Stimulated activated CD8-positive, alpha-beta memory T cell treated with anti-CD3 and anti-CD28 coated beads, Interleukin-12 subunit alpha, Interleukin-12 subunit beta, amount 100 ng/mL, for 1 hour (primary cell): ENCODE measurements around the gene TLCD1.
A peak's percentile ranks its signal among the peaks of the same experiment; 100 is the strongest.
"Not testable (repeated sequence)": the region's sequence is repeated elsewhere in the genome, so short reads cannot be mapped to it uniquely, and the experiment has no call there.

Experiments used
- DNase-seq: peaks from one replicate; pipeline ENCODE4 v3.0.0-alpha.2; 2020; ENCODE audit warnings: low read depth

The TLCD1 gene

GRCh38 chr17:28747051-28747691 lies 21.1 kb upstream of the TLCD1 start:
- DNase-seq, result no peak

DNA sequence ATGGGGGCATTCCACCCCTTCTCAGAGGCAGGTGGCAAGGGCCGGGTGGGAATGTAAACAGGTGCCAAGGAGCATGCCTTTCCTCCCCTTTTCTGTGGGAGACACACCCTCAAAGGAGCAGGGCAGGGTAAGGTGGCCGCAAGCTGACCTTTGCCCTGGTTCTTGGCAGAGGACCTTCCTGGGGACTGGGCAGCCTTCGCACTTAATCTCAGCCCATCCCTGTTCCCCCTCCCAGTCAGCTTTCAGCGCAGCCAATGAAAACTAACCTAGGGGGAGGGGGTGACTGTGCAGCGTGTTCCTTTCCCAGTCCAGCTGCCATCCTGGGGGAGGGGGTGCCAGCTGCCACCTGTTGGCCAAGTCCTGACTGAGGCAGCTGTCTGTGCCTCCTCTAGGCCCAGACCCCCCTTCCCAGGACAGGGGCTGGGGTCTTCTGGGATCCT lies 20.6 kb upstream of the TLCD1 start:
- no peak for DNase-seq

DNA sequence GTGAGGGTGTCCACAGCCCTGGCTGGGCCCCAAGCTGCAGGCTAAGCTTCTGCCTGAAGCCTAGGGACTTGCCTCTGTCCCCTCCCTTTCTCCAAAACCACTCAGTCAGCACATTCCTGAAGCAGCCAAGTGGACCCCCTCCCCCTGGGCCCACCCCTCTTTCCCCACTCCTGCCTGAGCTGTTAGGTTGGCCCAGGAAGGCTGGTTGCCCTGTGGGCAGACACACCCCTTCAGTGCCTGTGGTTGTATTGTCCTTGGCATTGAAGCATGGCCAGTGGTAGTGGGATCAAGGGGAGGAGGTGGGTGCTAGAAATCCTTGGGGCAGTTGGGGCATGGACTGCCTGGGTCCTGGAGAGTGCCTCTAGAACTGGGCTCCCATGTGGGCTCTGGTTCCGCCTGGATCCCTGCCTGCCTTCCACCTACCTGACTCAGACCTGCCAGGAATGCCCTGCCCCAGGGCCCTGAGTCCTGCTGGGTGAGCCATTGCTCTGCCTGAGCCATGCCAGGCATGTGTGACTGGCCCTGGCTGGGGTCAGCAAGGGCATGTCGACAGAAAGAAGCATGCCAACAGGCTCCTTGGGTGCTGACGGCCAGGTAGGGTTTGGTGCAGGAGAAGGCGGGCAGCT lies 19.9 kb upstream of the TLCD1 start:
- no peak for DNase-seq

DNA sequence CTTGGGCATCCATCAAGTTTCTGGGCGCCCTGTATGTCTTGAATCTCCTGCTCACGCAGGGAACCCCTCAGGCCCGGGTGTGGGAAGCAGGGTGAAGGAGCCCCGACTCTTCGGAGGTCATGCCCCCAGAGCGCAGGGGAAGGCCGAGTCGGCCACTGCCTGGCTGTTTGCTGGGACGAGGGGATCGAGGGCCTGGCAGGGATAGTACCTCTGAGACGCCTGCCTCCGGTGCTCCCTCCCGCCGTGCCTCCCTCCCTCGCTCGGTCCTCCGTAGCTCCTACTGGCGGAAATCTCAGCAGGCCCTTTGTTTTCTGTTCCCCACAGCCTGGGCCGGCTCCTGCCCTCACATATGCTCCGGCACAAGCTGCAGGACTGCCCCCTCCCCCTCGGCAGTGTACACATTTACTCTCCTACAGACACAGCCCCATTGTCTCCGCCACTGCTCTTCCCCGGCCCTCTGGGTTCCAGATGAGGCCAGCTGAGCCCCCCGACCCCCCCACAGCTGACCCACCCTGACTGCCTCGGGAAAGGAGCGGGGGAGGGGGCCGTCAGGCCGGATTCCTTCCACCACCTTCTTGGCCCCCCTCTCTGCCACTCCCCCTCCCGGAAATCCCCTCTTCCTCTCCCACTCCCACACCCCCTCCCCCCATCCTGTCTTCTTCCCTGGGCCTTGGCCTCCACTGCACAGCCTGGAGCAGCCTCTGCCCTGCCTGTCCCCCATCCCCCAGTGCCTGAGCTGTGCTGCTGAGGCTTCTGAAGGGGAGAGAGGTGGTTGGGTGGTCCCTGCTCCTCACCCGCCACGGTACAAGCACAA lies 19.1 kb upstream of the TLCD1 start:
- DNase-seq, result no peak

DNA sequence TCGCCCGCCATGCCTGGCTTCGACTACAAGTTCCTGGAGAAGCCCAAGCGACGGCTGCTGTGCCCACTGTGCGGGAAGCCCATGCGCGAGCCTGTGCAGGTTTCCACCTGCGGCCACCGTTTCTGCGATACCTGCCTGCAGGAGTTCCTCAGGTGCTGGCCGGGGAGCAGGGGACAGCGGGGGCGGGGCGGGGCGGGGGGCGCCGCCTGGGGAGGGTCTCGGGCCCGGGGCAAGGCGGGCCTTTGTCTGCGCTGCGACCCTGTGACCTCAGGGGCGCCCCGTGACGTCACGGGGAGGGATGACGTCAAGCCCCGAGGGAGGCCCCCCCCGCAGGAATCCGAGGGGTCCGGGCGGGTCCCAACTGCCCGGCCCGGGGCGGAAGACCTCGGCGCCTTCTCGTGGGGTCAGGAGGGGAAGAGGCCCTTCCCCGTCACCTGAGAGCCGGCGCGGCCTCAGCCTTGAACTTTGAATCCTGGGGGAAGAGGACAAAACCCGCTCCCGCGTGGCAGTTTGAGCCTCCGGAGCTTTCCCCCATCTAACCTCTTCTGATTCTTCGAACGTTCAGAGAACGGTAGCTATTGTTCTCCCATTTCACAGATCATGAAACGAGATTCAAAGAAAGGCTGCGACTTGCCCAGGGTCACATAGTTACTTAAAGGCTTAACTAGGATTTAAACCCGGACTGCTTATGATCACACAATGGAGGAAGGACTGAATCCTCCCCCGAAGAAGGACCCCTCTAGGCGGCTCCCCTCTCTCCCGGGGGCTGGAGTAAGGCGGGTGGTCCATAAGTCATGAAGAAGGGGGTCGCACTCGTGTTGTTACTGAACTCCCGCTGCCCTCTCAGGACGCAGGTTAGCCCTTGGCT lies 18.3 kb upstream of the TLCD1 start:
- peak; percentile 44 for DNase-seq

DNA sequence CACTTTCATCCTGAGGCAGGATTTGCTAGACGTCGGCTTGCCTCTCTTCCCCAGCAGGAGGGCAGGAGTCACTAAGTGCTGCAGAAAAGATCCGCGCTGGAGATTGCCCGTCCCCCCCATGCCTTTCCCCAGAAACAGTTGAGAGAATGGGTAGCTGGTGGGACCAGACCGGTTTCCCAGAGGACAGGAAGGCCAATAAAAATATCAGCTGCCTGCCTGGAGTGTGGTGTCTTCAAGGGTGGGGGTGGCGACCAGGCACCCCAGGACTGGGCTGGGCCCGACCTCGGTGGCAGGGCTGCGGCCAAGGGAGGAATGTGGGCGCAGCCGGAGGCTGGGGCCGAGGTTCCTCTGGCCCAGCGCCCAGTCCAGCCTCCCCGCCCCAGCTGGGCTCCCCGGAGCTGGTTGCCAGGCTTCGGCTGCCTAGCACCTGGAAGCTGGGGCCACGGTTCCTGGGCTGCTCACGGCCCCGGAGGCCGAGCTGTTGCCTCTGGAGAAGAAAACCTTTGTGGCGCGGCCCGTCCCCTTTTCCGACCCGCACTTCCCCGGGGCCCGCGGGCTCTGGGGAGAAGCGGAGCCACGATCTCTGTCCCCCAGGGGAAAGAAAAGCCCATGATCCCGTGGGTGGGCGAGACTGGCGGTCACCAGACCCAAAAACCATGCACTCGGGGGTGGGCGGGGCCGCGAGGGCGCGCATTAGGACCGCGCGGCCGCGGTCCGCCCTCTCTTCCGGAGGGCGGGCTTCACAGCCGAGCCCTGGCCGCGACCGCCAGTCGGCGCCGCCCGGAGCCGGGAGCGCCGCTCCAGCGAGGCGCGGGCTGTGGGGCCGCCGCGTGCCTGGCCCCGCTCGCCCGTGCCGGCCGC lies 17.4 kb upstream of the TLCD1 start, which contains the start of gene TRAF4:
TRAF4 (plus strand) TSS at position 769 of the 861 bp plus-strand sequence. CDS start 102 bp downstream, outside the sequence.
- peak; percentile 53 for DNase-seq

GRCh38 chr17:28741358-28742349 lies 15.6 kb upstream of the TLCD1 start:
- no peak for DNase-seq

DNA sequence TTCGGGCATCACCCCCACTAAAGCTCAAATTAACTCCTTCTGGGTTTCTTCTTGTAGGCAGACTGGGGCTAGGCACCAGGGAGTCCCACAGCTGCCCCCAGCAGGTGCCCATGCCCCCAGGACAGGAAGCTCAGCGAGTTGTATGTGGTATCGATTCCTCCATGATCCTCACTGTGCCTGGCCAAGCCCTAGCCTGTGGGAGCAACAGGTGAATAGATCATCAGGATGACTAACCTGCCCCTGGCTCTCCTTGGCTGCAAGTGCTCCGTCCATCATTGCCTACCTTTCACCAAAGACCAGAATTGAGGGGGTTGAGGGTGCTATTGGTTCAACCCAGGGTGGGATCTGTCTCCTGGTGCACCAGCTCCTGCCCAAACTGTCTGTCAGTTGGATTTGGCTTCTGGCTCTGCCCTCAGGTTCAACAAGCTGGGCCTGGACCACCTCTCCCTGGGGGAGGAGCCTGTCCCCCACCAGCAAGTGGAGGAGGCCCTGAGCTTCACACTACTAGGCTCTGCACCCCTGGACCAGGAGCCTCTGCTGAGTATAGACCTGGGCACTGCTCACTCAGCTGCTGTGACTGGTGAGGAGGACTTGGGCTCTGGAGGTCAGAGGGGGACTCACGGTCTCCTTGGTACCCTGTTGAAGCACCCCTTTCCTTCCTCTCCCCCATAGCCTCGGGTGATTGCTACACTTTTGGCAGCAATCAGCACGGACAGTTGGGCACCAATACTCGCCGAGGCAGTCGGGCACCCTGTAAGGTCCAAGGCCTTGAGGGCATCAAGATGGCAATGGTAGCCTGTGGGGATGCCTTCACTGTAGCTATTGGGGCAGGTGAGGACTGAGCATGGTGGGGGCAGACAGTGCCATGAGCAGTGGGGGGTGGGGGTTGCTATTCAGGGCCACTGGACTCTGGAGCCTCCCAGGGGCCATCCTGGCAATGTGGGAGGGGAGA lies 14.6 kb upstream of the TLCD1 start:
- DNase-seq, result no peak

GRCh38 chr17:28738680-28739384 lies 12.8 kb upstream of the TLCD1 start:
- DNase-seq, result no peak

- no peak for DNase-seq
Observed at GRCh38 chr17:28737770-28738679, 12.0 kb upstream of the TLCD1 start.

- DNase-seq, result no peak
Observed at GRCh38 chr17:28737316-28737715, 11.3 kb upstream of the TLCD1 start.

- not testable (repeated sequence) for DNase-seq
Observed at GRCh38 chr17:28735913-28736769, 10.1 kb upstream of the TLCD1 start.

GRCh38 chr17:28735242-28735722 lies 9.2 kb upstream of the TLCD1 start:
- no peak for DNase-seq

DNA sequence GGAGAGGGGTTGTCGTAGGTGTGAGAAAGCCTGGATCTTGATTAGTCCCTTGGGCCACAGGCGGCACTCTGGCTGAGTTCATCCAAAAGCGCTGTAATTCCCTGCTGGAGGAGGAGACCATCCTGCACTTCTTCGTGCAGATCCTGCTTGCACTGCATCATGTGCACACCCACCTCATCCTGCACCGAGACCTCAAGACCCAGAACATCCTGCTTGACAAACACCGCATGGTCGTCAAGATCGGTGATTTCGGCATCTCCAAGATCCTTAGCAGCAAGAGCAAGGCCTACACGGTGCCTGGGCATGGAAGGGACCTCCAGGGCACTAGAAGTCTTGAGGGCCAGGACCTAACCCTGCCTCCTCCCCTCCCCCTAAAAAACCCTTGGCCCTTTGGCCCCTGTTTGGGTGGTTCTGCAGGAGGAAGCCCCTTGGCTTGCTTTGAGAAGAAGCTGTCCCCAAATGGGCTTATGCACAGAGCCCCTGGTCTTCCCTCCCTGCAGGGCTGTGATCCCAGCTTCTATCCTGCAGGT lies 8.7 kb upstream of the TLCD1 start:
- DNase-seq, result no peak

DNA sequence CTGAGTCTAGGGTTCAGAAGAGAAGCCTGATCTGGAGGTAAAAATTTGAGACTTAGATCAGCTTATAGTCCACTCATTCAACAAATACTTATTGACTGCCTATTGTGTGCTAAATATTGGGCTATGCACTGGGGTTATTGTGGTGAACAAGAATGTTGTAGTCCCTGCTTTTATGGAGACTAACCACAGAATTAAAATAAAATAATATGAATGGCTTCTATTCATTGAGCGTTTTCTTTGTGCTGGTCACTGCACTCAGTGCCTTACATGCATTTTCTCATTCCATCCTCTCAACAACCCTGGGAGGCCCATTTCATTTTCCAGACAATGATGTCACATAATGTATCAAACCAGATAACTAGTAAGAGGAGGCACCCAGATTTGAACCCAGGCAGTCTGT lies 7.3 kb upstream of the TLCD1 start:
- DNase-seq, result no peak

GRCh38 chr17:28729950-28730330 lies 3.9 kb upstream of the TLCD1 start:
- DNase-seq, result no peak
